Renal pelvis (tissue), 12 donors: Measurements from ENCODE around the gene LLGL1. TPM values are rescaled to one million over a fixed set of nuclear protein-coding genes. Genes with fewer than 3 reads are reported as not detected.

Source experiments
- DNase-seq: peaks from one replicate; pipeline ENCODE4 v3.0.0-alpha.2; 2013
- long read RNA-seq, 16 experiments: transcript quantifications; one replicate each; lab custom pipeline, GENCODE V29; 2026
- polyA plus RNA-seq, 3 donors: library from polyadenylated mRNA; unstranded; fragments of 120-200 nt; gene quantifications; one replicate each; pipeline ENCODE4 v1.2.1, GENCODE V29; 2013; ENCODE audit not compliant: insufficient read length in 3 of 3

LLGL1 gene
- 10 to 100 TPM; 31.3 to 40.5 (median 39.5) TPM for polyA plus RNA-seq
- long read RNA-seq, donor 1, full-length matches to known transcripts = 1 of 1 reads
- long read RNA-seq, donor 1, partial matches to known transcripts = 0 of 1 reads
- long read RNA-seq, donor 1, other reads (novel, unspliced or antisense) = 0 of 1 reads
- long read RNA-seq, donor 2, full-length matches to known transcripts = 5 of 5 reads
- long read RNA-seq, donor 2, partial matches to known transcripts = 0 of 5 reads
- long read RNA-seq, donor 2, other reads (novel, unspliced or antisense) = 0 of 5 reads
- long read RNA-seq, donor 3 = 0 reads
- long read RNA-seq, donor 4, full-length matches to known transcripts = 4 of 4 reads
- long read RNA-seq, donor 4, partial matches to known transcripts = 0 of 4 reads
- long read RNA-seq, donor 4, other reads (novel, unspliced or antisense) = 0 of 4 reads
- long read RNA-seq, donor 5, partial matches to known transcripts = 27 of 27 reads
- long read RNA-seq, donor 5, other reads (novel, unspliced or antisense) = 0 of 27 reads
- long read RNA-seq, donor 6, full-length matches to known transcripts = 2 of 2 reads
- long read RNA-seq, donor 6, partial matches to known transcripts = 0 of 2 reads
- long read RNA-seq, donor 6, other reads (novel, unspliced or antisense) = 0 of 2 reads
- long read RNA-seq, donor 7, full-length matches to known transcripts = 5 of 90 reads
- long read RNA-seq, donor 7, partial matches to known transcripts = 85 of 90 reads
- long read RNA-seq, donor 7, other reads (novel, unspliced or antisense) = 0 of 90 reads
- long read RNA-seq, donor 8, full-length matches to known transcripts = 7 of 24 reads
- long read RNA-seq, donor 8, partial matches to known transcripts = 17 of 24 reads
- long read RNA-seq, donor 8, other reads (novel, unspliced or antisense) = 0 of 24 reads
- long read RNA-seq, donor 9, full-length matches to known transcripts = 1 of 1 reads
- long read RNA-seq, donor 9, partial matches to known transcripts = 0 of 1 reads
- long read RNA-seq, donor 9, other reads (novel, unspliced or antisense) = 0 of 1 reads
- long read RNA-seq, donor 10, full-length matches to known transcripts = 1 of 67 reads
- long read RNA-seq, donor 10, partial matches to known transcripts = 66 of 67 reads
- long read RNA-seq, donor 10, other reads (novel, unspliced or antisense) = 0 of 67 reads
- long read RNA-seq, donor 11, full-length matches to known transcripts = 3 of 3 reads
- long read RNA-seq, donor 11, partial matches to known transcripts = 0 of 3 reads
- long read RNA-seq, donor 11, other reads (novel, unspliced or antisense) = 0 of 3 reads
- long read RNA-seq, donor 12, full-length matches to known transcripts = 11 of 11 reads
- long read RNA-seq, donor 12, partial matches to known transcripts = 0 of 11 reads
- long read RNA-seq, donor 12, other reads (novel, unspliced or antisense) = 0 of 11 reads
- long read RNA-seq, donor 13, full-length matches to known transcripts = 2 of 2 reads
- long read RNA-seq, donor 13, partial matches to known transcripts = 0 of 2 reads
- long read RNA-seq, donor 13, other reads (novel, unspliced or antisense) = 0 of 2 reads
- long read RNA-seq, donor 14 = 0 reads
- long read RNA-seq, donor 15 = 0 reads
- long read RNA-seq, donor 16, full-length matches to known transcripts = 5 of 5 reads
- long read RNA-seq, donor 16, partial matches to known transcripts = 0 of 5 reads
- long read RNA-seq, donor 16, other reads (novel, unspliced or antisense) = 0 of 5 reads

- peak; percentile 96 for DNase-seq
Measured at GRCh38 chr17:18225121-18225641, at the start of gene LLGL1. Gene LLGL1, plus strand, starts transcription at chr17:18225635. Its CDS starts 48 bp downstream, at chr17:18225683.

GRCh38 chr17:18176176-18176575 is 49.3 kb upstream of the LLGL1 start:
- no peak for DNase-seq

- DNase-seq = no peak
Measured at GRCh38 chr17:18177133-18177532, 48.3 kb upstream of the LLGL1 start.

GRCh38 chr17:18177722-18178121 is 47.7 kb upstream of the LLGL1 start:
- DNase-seq = no peak

- no peak for DNase-seq
Measured at GRCh38 chr17:18179196-18179595, 46.2 kb upstream of the LLGL1 start.

- peak; percentile 35 for DNase-seq
Measured at GRCh38 chr17:18179804-18180203, 45.6 kb upstream of the LLGL1 start.

- DNase-seq = no peak
Measured at GRCh38 chr17:18181358-18181757, 44.1 kb upstream of the LLGL1 start.

GRCh38 chr17:18182110-18182977 is 43.1 kb upstream of the LLGL1 start:
- peak; percentile 17 for DNase-seq

- DNase-seq = no peak
Measured at GRCh38 chr17:18182978-18183333, 42.5 kb upstream of the LLGL1 start.

GRCh38 chr17:18183334-18184142 is 41.9 kb upstream of the LLGL1 start, which contains the start of gene ALKBH5:
Gene ALKBH5, plus strand, starts transcription at chr17:18183828. Its CDS starts 416 bp downstream, at chr17:18184244.
- DNase-seq = peak; percentile 99

- DNase-seq = peak; percentile 36
Measured at GRCh38 chr17:18184143-18185031, 41.0 kb upstream of the LLGL1 start.

- DNase-seq = peak; percentile 30
Measured at GRCh38 chr17:18185391-18185790, 40.0 kb upstream of the LLGL1 start.

- DNase-seq = no peak
Measured at GRCh38 chr17:18185832-18186626, 39.4 kb upstream of the LLGL1 start.

GRCh38 chr17:18186627-18186982 is 38.8 kb upstream of the LLGL1 start:
- no peak for DNase-seq

- DNase-seq = no peak
Measured at GRCh38 chr17:18187226-18187625, 38.2 kb upstream of the LLGL1 start.

GRCh38 chr17:18187821-18188761 is 37.3 kb upstream of the LLGL1 start:
- DNase-seq = no peak
